Activated CD4-positive, alpha-beta T cell treated with anti-CD3 and anti-CD28 coated beads for 36 hours (primary cell): ENCODE results near the gene MYOD1. TPM values are rescaled to one million over a fixed set of nuclear protein-coding genes. Genes with fewer than 3 reads are reported as not detected.

ENCODE experiments used
- ATAC-seq: fragments of 200-7000 bp; cut with Tn5 transposase; one replicate; pipeline ENCODE4 v1.10.0; 2021; ENCODE audit warnings: mild to moderate bottlenecking, moderate library complexity
- CTCF ChIA-PET: fragments of 350-600 bp; sonication (Branson Sonifier 250); formaldehyde crosslinking; loops from one replicate; lab custom pipeline; 2021; ENCODE audit warnings: antibody characterized with exemption; lab: Charles Lee
- POLR2A ChIA-PET: fragments of 350-600 bp; sonication (Branson Sonifier 250); formaldehyde crosslinking; loops from one replicate; lab custom pipeline; 2021; ENCODE audit warnings: antibody characterized with exemption, inconsistent platforms; lab: Charles Lee
- DNase-seq: peaks from one replicate; pipeline ENCODE4 v3.0.0-alpha.2; 2020
- H3K27ac Mint-ChIP-seq: one replicate; pipeline ENCODE4 v1.8.0; 2021; ENCODE audit warnings: mixed read lengths
- H3K27me3 Mint-ChIP-seq: one replicate; pipeline ENCODE4 v1.8.0; 2021; ENCODE audit warnings: mixed read lengths
- H3K36me3 Mint-ChIP-seq: one replicate; pipeline ENCODE4 v1.8.0; 2021; ENCODE audit warnings: low read depth, mixed read lengths
- H3K4me1 Mint-ChIP-seq: one replicate; pipeline ENCODE4 v1.8.0; 2021; ENCODE audit warnings: mixed read lengths
- H3K4me3 Mint-ChIP-seq: one replicate; pipeline ENCODE4 v1.8.0; 2021; ENCODE audit warnings: mild to moderate bottlenecking, moderate library complexity, mixed read lengths
- H3K9me3 Mint-ChIP-seq: one replicate; pipeline ENCODE4 v1.8.0; 2021; ENCODE audit warnings: low read depth, mixed read lengths
- intact Hi-C, 2 experiments: fragments of 100-400 bp; cut with DNase I in 1 of 2; cut with micrococcal nuclease in 1 of 2; formaldehyde crosslinking; loops; one replicate each; pipeline versions ENCODE4 v1.14.2 to v1.15.1; 2022 to 2024; cut with DNase I, micrococcal nuclease
- total RNA-seq, 2 experiments: library from RNA; stranded (reverse); gene quantifications; one replicate each; pipeline ENCODE4 v1.2.3, GENCODE V29; 2021

MYOD1 gene
- total RNA-seq, 2 experiments from 2014 or later: not detected

- H3K9me3 Mint-ChIP-seq: no peaks in the 10 kb centered on the region
- H3K4me3 Mint-ChIP-seq: no peak overlapping the region
- H3K27ac Mint-ChIP-seq: no peak overlapping the region
- ChIA-PET CTCF (interaction anchor here (0.6 kb wide), 1 partner anchor 37 kb away, joined by 3 read pairs; no protein-coding TSS in a partner anchor), POLR2A (no interaction called here)
- ATAC-seq (no peak), DNase-seq (no peak)
- intact Hi-C loops: no loop called here
- no peaks in the 10 kb centered on the region for H3K36me3 Mint-ChIP-seq
- H3K4me1 Mint-ChIP-seq: no peaks in the 10 kb centered on the region
- peaks cover 3% of the 10 kb centered on the region for H3K27me3 Mint-ChIP-seq
Measured at GRCh38 chr11:17768547-17768946, 49.2 kb downstream of the MYOD1 start.

- H3K9me3 Mint-ChIP-seq: no peaks in the 10 kb centered on the region
- no peak overlapping the region for H3K4me3 Mint-ChIP-seq
- H3K4me1 Mint-ChIP-seq: no peaks in the 10 kb centered on the region
- ATAC-seq (no peak), DNase-seq (no peak)
- CTCF ChIA-PET: interaction anchor here (0.6 kb wide), 1 partner anchor 37 kb away, joined by 3 read pairs; no protein-coding TSS in a partner anchor
- H3K27me3 Mint-ChIP-seq: peaks cover under 1% of the 10 kb centered on the region
- intact Hi-C loops: no loop called here
- H3K27ac Mint-ChIP-seq: no peak overlapping the region
- H3K36me3 Mint-ChIP-seq: no peaks in the 10 kb centered on the region
- POLR2A ChIA-PET: no interaction called here
Measured at GRCh38 chr11:17769218-17769617, 49.8 kb downstream of the MYOD1 start.

- Mint-ChIP-seq H3K27ac (no peak overlapping the region), H3K4me3 (no peak overlapping the region), H3K4me1 (no peaks in the 10 kb centered on the region), H3K27me3 (no peaks in the 10 kb centered on the region), H3K9me3 (no peaks in the 10 kb centered on the region), H3K36me3 (no peaks in the 10 kb centered on the region)
- ATAC-seq (no peak), DNase-seq (peak; percentile 39)
- ChIA-PET POLR2A (no interaction called here), CTCF (no interaction called here)
- intact Hi-C loops: no loop called here
Measured at GRCh38 chr11:17770048-17770652, 50.8 kb downstream of the MYOD1 start.

GRCh38 chr11:17770917-17771316 is 51.5 kb downstream of the MYOD1 start:
- no peaks in the 10 kb centered on the region for H3K9me3 Mint-ChIP-seq
- H3K36me3 Mint-ChIP-seq: no peaks in the 10 kb centered on the region
- H3K27me3 Mint-ChIP-seq: no peaks in the 10 kb centered on the region
- H3K27ac Mint-ChIP-seq: no peak overlapping the region
- no peaks in the 10 kb centered on the region for H3K4me1 Mint-ChIP-seq
- DNase-seq (no peak), ATAC-seq (no peak)
- intact Hi-C loops: no loop called here
- ChIA-PET POLR2A (no interaction called here), CTCF (no interaction called here)
- H3K4me3 Mint-ChIP-seq: no peak overlapping the region

GRCh38 chr11:17771415-17771814 is 52.0 kb downstream of the MYOD1 start:
- POLR2A ChIA-PET: no interaction called here

More at GRCh38 chr11:17771415-17771814, 52.0 kb downstream of the MYOD1 start:
- no peaks in the 10 kb centered on the region for H3K9me3 Mint-ChIP-seq
- no peak overlapping the region for H3K4me3 Mint-ChIP-seq
- no peak overlapping the region for H3K27ac Mint-ChIP-seq
- intact Hi-C loops: no loop called here
- no peaks in the 10 kb centered on the region for H3K27me3 Mint-ChIP-seq
- H3K4me1 Mint-ChIP-seq: no peaks in the 10 kb centered on the region
- DNase-seq (no peak), ATAC-seq (no peak)
- CTCF ChIA-PET: no interaction called here
- H3K36me3 Mint-ChIP-seq: no peaks in the 10 kb centered on the region

Other genes with a start within 250 kb of the MYOD1 start
- not detected for gene ABCC8, start 242.7 kb upstream of the MYOD1 start, total RNA-seq
- not detected for gene USH1C, start 175.2 kb upstream of the MYOD1 start, total RNA-seq
- gene OTOG, start 172.3 kb upstream of the MYOD1 start, total RNA-seq: not detected
- gene KCNC1, start 15.2 kb downstream of the MYOD1 start, total RNA-seq: not detected